MCF 10A (cell line): ENCODE results near the gene GPC2. TPM values are rescaled to one million over a fixed set of nuclear protein-coding genes. Genes with fewer than 3 reads are reported as not detected.
A peak's percentile ranks its signal among the peaks of the same experiment; 100 is the strongest.

Experiments
- BruUV-seq: library from RNA; stranded (reverse); fragments of 400-500 nt; replicated peaks from 2 replicates; lab custom pipeline; 2021; lab: Mats Ljungman, UMichigan
- CTCF ChIA-PET: fragments of 300-600 bp; sonication (Branson Sonifier 250); formaldehyde crosslinking; extraction: SDS; loops from one replicate; lab custom pipeline; 2021; ENCODE audit warnings: antibody characterized with exemption, inconsistent platforms; lab: Yijun Ruan, JAX
- POLR2A ChIA-PET: fragments of 300-600, 350-650 bp; sonication (Branson Sonifier 250); formaldehyde crosslinking; extraction: SDS; loops from one replicate; lab custom pipeline; 2020; ENCODE audit warnings: antibody characterized with exemption, inconsistent platforms; lab: Yijun Ruan, JAX
- DNase-seq: peaks from one replicate; pipeline ENCODE4 v3.0.0-alpha.2; 2018; ENCODE audit not compliant: unreplicated experiment
- H3K27ac Mint-ChIP-seq: one replicate; pipeline ENCODE4 v1.8.0; 2022; ENCODE audit warnings: mild to moderate bottlenecking, low read depth, mixed read lengths; ENCODE audit not compliant: unreplicated experiment
- H3K27me3 Mint-ChIP-seq: one replicate; pipeline ENCODE4 v1.8.0; 2022; ENCODE audit warnings: mixed read lengths; ENCODE audit not compliant: insufficient read depth, unreplicated experiment
- H3K36me3 Mint-ChIP-seq: one replicate; pipeline ENCODE4 v1.8.0; 2022; ENCODE audit warnings: mild to moderate bottlenecking, moderate library complexity, mixed read lengths; ENCODE audit not compliant: insufficient read depth, unreplicated experiment
- H3K4me1 Mint-ChIP-seq: one replicate; pipeline ENCODE4 v1.8.0; 2022; ENCODE audit warnings: mixed read lengths; ENCODE audit not compliant: insufficient read depth, unreplicated experiment
- H3K4me3 Mint-ChIP-seq: one replicate; pipeline ENCODE4 v1.8.0; 2022; ENCODE audit warnings: mild to moderate bottlenecking, moderate library complexity, mixed read lengths; ENCODE audit not compliant: unreplicated experiment
- H3K9me3 Mint-ChIP-seq: one replicate; pipeline ENCODE4 v1.8.0; 2022; ENCODE audit warnings: mixed read lengths; ENCODE audit not compliant: unreplicated experiment
- CTCF ChIP-seq: fragments of 200-600 bp; IDR thresholded peaks from one replicate; pipeline ENCODE4 v1.8.0; 2022; ENCODE audit warnings: antibody characterized with exemption, mild to moderate bottlenecking; ENCODE audit not compliant: unreplicated experiment
- intact Hi-C: fragments of 100-400 bp; cut with micrococcal nuclease; formaldehyde crosslinking; loops from 2 replicates; pipeline ENCODE4 v1.14.1; 2022
- total RNA-seq: library from RNA; stranded (reverse); gene quantifications from 2 replicates; pipeline ENCODE4 v1.2.3, GENCODE V29; 2022

GPC2 gene
- total RNA-seq, 1 experiment from 2014 or later, result 0.65 TPM

GRCh38 chr7:100154651-100155491, 22.3 kb downstream of the GPC2 start:
- POLR2A ChIA-PET, result no interaction called here

DNA sequence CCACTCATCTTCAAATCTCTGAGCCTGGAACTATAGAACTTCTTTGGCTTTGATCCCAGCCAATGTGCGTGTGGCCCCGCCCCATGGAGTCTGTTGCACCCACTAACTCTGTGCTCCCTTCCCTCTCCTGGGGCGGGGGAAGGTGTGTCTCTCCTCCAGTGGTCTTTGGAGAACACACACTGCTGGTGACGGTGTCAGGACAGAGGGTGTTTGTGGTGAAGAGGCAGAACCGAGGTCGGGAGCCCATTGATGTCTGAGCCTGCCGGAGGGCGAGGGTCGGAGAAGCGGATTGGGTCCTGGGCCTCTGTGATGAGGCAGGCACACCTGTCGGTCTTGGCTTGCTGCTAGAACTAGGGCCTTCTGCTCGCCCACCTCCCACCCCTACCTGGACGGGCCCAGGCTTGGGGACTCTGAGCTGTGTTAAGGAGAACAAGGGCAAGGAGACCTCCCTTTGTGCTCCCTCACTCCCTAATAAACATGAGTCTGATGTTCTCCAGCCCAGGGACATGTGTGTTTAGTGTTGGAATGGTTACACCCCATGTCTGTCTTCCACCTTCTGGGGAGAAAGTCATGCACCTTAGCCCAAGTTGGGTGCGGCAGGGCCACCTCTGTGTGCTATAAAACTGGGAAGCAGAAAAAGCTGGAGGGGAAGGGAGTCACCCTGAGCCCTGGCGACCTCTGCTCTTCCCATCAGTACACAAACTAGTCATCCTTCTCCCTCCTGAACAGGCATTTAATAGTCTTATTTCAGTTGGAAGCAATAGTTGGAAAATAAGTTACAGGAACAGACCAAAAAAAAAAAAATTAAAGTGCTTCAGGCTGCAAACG, 23.3 kb downstream of the GPC2 start:
- Mint-ChIP-seq H3K4me3 (no peak overlapping the region), H3K27me3 (no peaks in the 10 kb centered on the region), H3K4me1 (peaks cover 26% of the 10 kb centered on the region), H3K36me3 (peaks cover 44% of the 10 kb centered on the region), H3K9me3 (no peaks in the 10 kb centered on the region), H3K27ac (no peak overlapping the region)
- intact Hi-C loops, result no loop called here
- TF ChIP-seq CTCF, result no peak
- ChIA-PET POLR2A (no interaction called here), CTCF (no interaction called here)
- BruUV-seq, result no TSS peak
- no peak for DNase-seq

More at GRCh38 chr7:100154651-100155491, 22.3 kb downstream of the GPC2 start:
- peaks cover 26% of the 10 kb centered on the region for H3K4me1 Mint-ChIP-seq
- no peak for DNase-seq
- H3K27me3 Mint-ChIP-seq, result no peaks in the 10 kb centered on the region
- no peaks in the 10 kb centered on the region for H3K9me3 Mint-ChIP-seq
- no peak overlapping the region for H3K27ac Mint-ChIP-seq
- intact Hi-C loops, result no loop called here
- BruUV-seq, result no TSS peak
- peaks cover 49% of the 10 kb centered on the region for H3K36me3 Mint-ChIP-seq
- CTCF ChIA-PET, result interaction anchor here (1.0 to 1.6 kb wide), 2 partner anchors 24 to 72 kb away, joined by 3 to 5 read pairs; no protein-coding TSS in a partner anchor
- TF ChIP-seq CTCF, result no peak
- no peak overlapping the region for H3K4me3 Mint-ChIP-seq

GRCh38 chr7:100152937-100153666, 24.1 kb downstream of the GPC2 start:
- DNase-seq, result no peak
- no peak for TF ChIP-seq CTCF
- no peak overlapping the region for H3K27ac Mint-ChIP-seq
- H3K9me3 Mint-ChIP-seq, result no peaks in the 10 kb centered on the region
- ChIA-PET POLR2A (interaction anchor here (0.6 kb wide), 1 partner anchor 49 kb away, joined by 3 read pairs; no protein-coding TSS in a partner anchor), CTCF (interaction anchor here (0.7 kb wide), 1 partner anchor 18 kb away, joined by 3 read pairs; no protein-coding TSS in a partner anchor)
- peaks cover 44% of the 10 kb centered on the region for H3K36me3 Mint-ChIP-seq
- H3K4me1 Mint-ChIP-seq, result peaks cover 26% of the 10 kb centered on the region
- no peak overlapping the region for H3K4me3 Mint-ChIP-seq
- intact Hi-C loops, result no loop called here
- BruUV-seq, result TSS peak; percentile 16
- H3K27me3 Mint-ChIP-seq, result no peaks in the 10 kb centered on the region
